Muscle layer of colon (tissue), 2 donors: Measurements from ENCODE around the gene PTPRB.
"Not testable (repeated sequence)": the region's sequence is repeated elsewhere in the genome, so short reads cannot be mapped to it uniquely, and the experiment has no call there.

Experiments used
- H3K27ac ChIP-seq: one replicate; pipeline ENCODE4 v1.7.0; 2013; ENCODE audit warnings: low read depth, mild to moderate bottlenecking, low read length, moderate library complexity
- H3K27me3 ChIP-seq, 2 donors: one replicate each; pipeline ENCODE4 v1.7.0; 2013; ENCODE audit warnings: low read length in 2 of 2, mild to moderate bottlenecking in 2 of 2; ENCODE audit not compliant: insufficient read depth in 2 of 2, control insufficient read depth in 1 of 2
- H3K36me3 ChIP-seq: one replicate; pipeline ENCODE4 v1.7.0; 2013; ENCODE audit warnings: mild to moderate bottlenecking, low read length; ENCODE audit not compliant: insufficient read depth
- H3K4me1 ChIP-seq: one replicate; pipeline ENCODE4 v1.7.0; 2013; ENCODE audit warnings: mild to moderate bottlenecking, low read length; ENCODE audit not compliant: insufficient read depth
- H3K4me3 ChIP-seq, 2 donors: one replicate each; pipeline ENCODE4 v1.7.0; 2013; ENCODE audit warnings: low read length in 2 of 2, low read depth in 1 of 2, mild to moderate bottlenecking in 1 of 2, moderate library complexity in 1 of 2
- H3K9ac ChIP-seq: one replicate; pipeline ENCODE4 v1.7.0; 2013; ENCODE audit warnings: low read length
- H3K9me3 ChIP-seq: one replicate; pipeline ENCODE4 v1.7.0; 2013; ENCODE audit warnings: mild to moderate bottlenecking, low read length
- donor health status: abdominal sarcoma.
- donor health status: Adenocarcinoma of cecum.

The PTPRB gene

GRCh38 chr12:70534466-70534865, 102.8 kb downstream of the PTPRB start:
- no peaks in the 10 kb centered on the region for H3K36me3 ChIP-seq
- H3K4me1 ChIP-seq: no peaks in the 10 kb centered on the region

GRCh38 chr12:70529647-70530046, 107.6 kb downstream of the PTPRB start:
- no peaks in the 10 kb centered on the region for H3K9me3 ChIP-seq
- no peaks in the 10 kb centered on the region for H3K36me3 ChIP-seq
- no peak overlapping the region for H3K9ac ChIP-seq
- H3K4me1 ChIP-seq: no peaks in the 10 kb centered on the region
- H3K27me3 ChIP-seq: no peaks in the 10 kb centered on the region
- no peak overlapping the region for H3K27ac ChIP-seq
- H3K4me3 ChIP-seq: no peak overlapping the region

More at GRCh38 chr12:70534466-70534865, 102.8 kb downstream of the PTPRB start:
- no peak overlapping the region for H3K9ac ChIP-seq
- no peak overlapping the region for H3K4me3 ChIP-seq
- H3K27ac ChIP-seq: no peak overlapping the region
- H3K27me3 ChIP-seq: no peaks in the 10 kb centered on the region
- H3K9me3 ChIP-seq: no peaks in the 10 kb centered on the region

- Histone ChIP-seq H3K9ac (no peak overlapping the region), H3K9me3 (no peaks in the 10 kb centered on the region), H3K36me3 (no peaks in the 10 kb centered on the region), H3K27ac (no peak overlapping the region), H3K4me3 (no peak overlapping the region), H3K4me1 (no peaks in the 10 kb centered on the region), H3K27me3 (no peaks in the 10 kb centered on the region)
These were observed 116.4 kb downstream of the PTPRB start for GRCh38 chr12:70520847-70521246.

GRCh38 chr12:70513426-70513825, 123.8 kb downstream of the PTPRB start:
- H3K27ac ChIP-seq: no peak overlapping the region
- no peaks in the 10 kb centered on the region for H3K4me1 ChIP-seq
- H3K9ac ChIP-seq: no peak overlapping the region
- no peaks in the 10 kb centered on the region for H3K36me3 ChIP-seq
- H3K9me3 ChIP-seq: no peaks in the 10 kb centered on the region
- no peaks in the 10 kb centered on the region for H3K27me3 ChIP-seq
- H3K4me3 ChIP-seq: no peak overlapping the region

GRCh38 chr12:70508178-70508577, 129.1 kb downstream of the PTPRB start:
- H3K27me3 ChIP-seq: no peaks in the 10 kb centered on the region
- no peaks in the 10 kb centered on the region for H3K9me3 ChIP-seq
- H3K9ac ChIP-seq: no peak overlapping the region
- H3K4me1 ChIP-seq: no peaks in the 10 kb centered on the region
- H3K27ac ChIP-seq: no peak overlapping the region
- no peak overlapping the region for H3K4me3 ChIP-seq
- no peaks in the 10 kb centered on the region for H3K36me3 ChIP-seq

GRCh38 chr12:70507442-70507841, 129.8 kb downstream of the PTPRB start:
- Histone ChIP-seq H3K27me3 (no peaks in the 10 kb centered on the region), H3K4me1 (no peaks in the 10 kb centered on the region), H3K9me3 (no peaks in the 10 kb centered on the region), H3K27ac (no peak overlapping the region), H3K4me3 (no peak overlapping the region), H3K9ac (no peak overlapping the region), H3K36me3 (no peaks in the 10 kb centered on the region)

- Histone ChIP-seq H3K27ac (no peak overlapping the region), H3K4me3 (no peak overlapping the region), H3K4me1 (no peaks in the 10 kb centered on the region), H3K9ac (no peak overlapping the region), H3K9me3 (no peaks in the 10 kb centered on the region), H3K27me3 (no peaks in the 10 kb centered on the region), H3K36me3 (no peaks in the 10 kb centered on the region)
These were observed 139.7 kb downstream of the PTPRB start for GRCh38 chr12:70497508-70497907.

GRCh38 chr12:70492904-70493303, 144.3 kb downstream of the PTPRB start:
- not testable (repeated sequence) for H3K4me1 ChIP-seq, H3K36me3 ChIP-seq, H3K9me3 ChIP-seq, H3K9ac ChIP-seq, H3K27ac ChIP-seq, H3K27me3 ChIP-seq, H3K4me3 ChIP-seq

- H3K36me3 ChIP-seq, H3K9ac ChIP-seq, H3K27me3 ChIP-seq, H3K9me3 ChIP-seq, H3K4me3 ChIP-seq, H3K4me1 ChIP-seq, H3K27ac ChIP-seq: not testable (repeated sequence)
These were observed 146.3 kb downstream of the PTPRB start for GRCh38 chr12:70490928-70491327.

GRCh38 chr12:70487440-70487839, 149.8 kb downstream of the PTPRB start:
- Histone ChIP-seq H3K9ac (no peak overlapping the region), H3K9me3 (no peaks in the 10 kb centered on the region), H3K27ac (no peak overlapping the region), H3K4me3 (no peak overlapping the region), H3K27me3 (no peaks in the 10 kb centered on the region), H3K4me1 (no peaks in the 10 kb centered on the region), H3K36me3 (no peaks in the 10 kb centered on the region)

- Histone ChIP-seq H3K27me3 (no peaks in the 10 kb centered on the region), H3K36me3 (no peaks in the 10 kb centered on the region), H3K9ac (no peak overlapping the region), H3K9me3 (no peaks in the 10 kb centered on the region), H3K4me3 (no peak overlapping the region), H3K27ac (no peak overlapping the region), H3K4me1 (no peaks in the 10 kb centered on the region)
These were observed 150.6 kb downstream of the PTPRB start for GRCh38 chr12:70486588-70486987.

GRCh38 chr12:70485704-70486103, 151.5 kb downstream of the PTPRB start:
- no peak overlapping the region for H3K4me3 ChIP-seq
- no peak overlapping the region for H3K27ac ChIP-seq

More at GRCh38 chr12:70485704-70486103, 151.5 kb downstream of the PTPRB start:
- Histone ChIP-seq H3K27me3 (no peaks in the 10 kb centered on the region), H3K36me3 (no peaks in the 10 kb centered on the region), H3K9ac (no peak overlapping the region), H3K9me3 (no peaks in the 10 kb centered on the region), H3K4me1 (no peaks in the 10 kb centered on the region)
